Endothelial cell of umbilical vein (primary cell): Measurements from ENCODE around the gene FES.

Experiments used
- CTCF ChIP-seq, 2 donors: IDR thresholded peaks; 1 replicate in 1 of 2; 2 replicates in 1 of 2; pipeline ENCODE4 v1.5.1; 2011; ENCODE audit warnings: low read length in 2 of 2, mild to moderate bottlenecking in 2 of 2, moderate library complexity in 2 of 2, control low read depth in 1 of 2, inconsistent platforms in 1 of 2, low read depth in 1 of 2; ENCODE audit not compliant: insufficient read depth in 1 of 2; ENCODE audit errors: extremely low read depth in 1 of 2
- EZH2 ChIP-seq: IDR thresholded peaks from 2 replicates; pipeline ENCODE4 v1.6.1; 2012; ENCODE audit warnings: borderline replicate concordance, low read depth, mild to moderate bottlenecking, moderate library complexity, low read length, inconsistent platforms; ENCODE audit not compliant: severe bottlenecking
- GATA2 ChIP-seq: IDR thresholded peaks from 2 replicates; pipeline ENCODE4 v1.7.0; 2011; ENCODE audit warnings: low read depth, mild to moderate bottlenecking, moderate library complexity, mixed read lengths, low read length; ENCODE audit not compliant: insufficient read length, insufficient read depth
- MAX ChIP-seq: IDR thresholded peaks from 2 replicates; pipeline ENCODE4 v1.6.1; 2011; ENCODE audit not compliant: insufficient read depth, insufficient read length
- MYC ChIP-seq: IDR thresholded peaks from one replicate; pipeline ENCODE4 v1.6.1; 2011; ENCODE audit warnings: mild to moderate bottlenecking, low read depth, low read length
- POLR2A ChIP-seq: IDR thresholded peaks from 2 replicates; pipeline ENCODE4 v1.6.1; 2012; ENCODE audit warnings: low read depth, mild to moderate bottlenecking, control low read depth, low read length
- POLR2AphosphoS5 ChIP-seq: IDR thresholded peaks from 2 replicates; pipeline ENCODE4 v1.6.1; 2012; ENCODE audit warnings: low read depth, mild to moderate bottlenecking, control low read depth, low read length, moderate library complexity; ENCODE audit not compliant: insufficient read depth

- TF ChIP-seq POLR2A (no peak), EZH2 (no peak), CTCF (IDR thresholded peaks at IDR 0.05; ENCODE audit: extremely low read depth in 1 of 2, insufficient read depth in 1 of 2, low read depth in 1 of 2, low read length in 2 of 2) (no peak), MAX (no peak), POLR2AphosphoS5 (no peak), MYC (no peak), GATA2 (no peak)
Measured at GRCh38 chr15:90931575-90931827, 47.2 kb downstream of the FES start.
